GM18502 (cell line): Measurements from ENCODE around the gene SESTD1.
"Not testable (repeated sequence)": the region's sequence is repeated elsewhere in the genome, so short reads cannot be mapped to it uniquely, and the experiment has no call there.

Experiments
- ATAC-seq: cut with Tn5 transposase; IDR thresholded peaks from one replicate; pipeline ENCODE4 v1.9.1; 2021; ENCODE audit warnings: mild to moderate bottlenecking; ENCODE audit not compliant: unreplicated experiment, poor library complexity

The SESTD1 gene

GRCh38 chr2:179130560-179130959 is 134.1 kb downstream of the SESTD1 start:
- no peak for ATAC-seq

- ATAC-seq, result no peak
These were observed 134.9 kb downstream of the SESTD1 start for GRCh38 chr2:179129574-179130238.

GRCh38 chr2:179125404-179125803 is 139.2 kb downstream of the SESTD1 start:
- no peak for ATAC-seq

GRCh38 chr2:179124282-179124681 is 140.3 kb downstream of the SESTD1 start:
- ATAC-seq, result no peak

GRCh38 chr2:179123272-179123662 is 141.4 kb downstream of the SESTD1 start:
- ATAC-seq, result no peak

GRCh38 chr2:179107737-179108136 is 156.9 kb downstream of the SESTD1 start:
- ATAC-seq, result peak; percentile 39

GRCh38 chr2:179106676-179107428 is 157.8 kb downstream of the SESTD1 start:
- peak; percentile 80 for ATAC-seq

GRCh38 chr2:179106342-179106675 is 158.3 kb downstream of the SESTD1 start:
- peak; percentile 11 for ATAC-seq

GRCh38 chr2:179104736-179105135 is 159.9 kb downstream of the SESTD1 start:
- ATAC-seq, result no peak

GRCh38 chr2:179098080-179098689 is 166.4 kb downstream of the SESTD1 start:
- ATAC-seq, result peak; percentile 42

GRCh38 chr2:179097131-179097530 is 167.5 kb downstream of the SESTD1 start:
- no peak for ATAC-seq

- ATAC-seq, result peak; percentile 96
These were observed 168.5 kb downstream of the SESTD1 start for GRCh38 chr2:179096090-179096489.

- ATAC-seq, result not testable (repeated sequence)
These were observed 171.7 kb downstream of the SESTD1 start for GRCh38 chr2:179092912-179093311.

GRCh38 chr2:179082697-179083096 is 181.9 kb downstream of the SESTD1 start:
- ATAC-seq, result no peak

- no peak for ATAC-seq
These were observed 182.7 kb downstream of the SESTD1 start for GRCh38 chr2:179081954-179082353.

- ATAC-seq, result no peak
These were observed 192.1 kb downstream of the SESTD1 start for GRCh38 chr2:179072527-179072926.

GRCh38 chr2:179071810-179072355 is 192.7 kb downstream of the SESTD1 start:
- no peak for ATAC-seq

- ATAC-seq, result no peak
These were observed 193.7 kb downstream of the SESTD1 start for GRCh38 chr2:179070895-179071294.

GRCh38 chr2:179069685-179070084 is 194.9 kb downstream of the SESTD1 start:
- no peak for ATAC-seq

- no peak for ATAC-seq
These were observed 195.5 kb downstream of the SESTD1 start for GRCh38 chr2:179068991-179069643.
